Activated CD8-positive, alpha-beta memory T cell treated with anti-CD3 and anti-CD28 coated beads for 4 hours (primary cell): ENCODE data around the gene PODXL2.
A peak's percentile ranks its signal among the peaks of the same experiment; 100 is the strongest.

Experiments
- DNase-seq, 2 donors: peaks; one replicate each; pipeline ENCODE4 v3.0.0-alpha.2; 2020; ENCODE audit warnings: low read depth in 2 of 2

PODXL2 gene

GRCh38 chr3:127628426-127628787 lies 578 bp upstream of the PODXL2 start:
- no peak for DNase-seq

GRCh38 chr3:127629467-127630403 lies 750 bp downstream of the PODXL2 start:
- DNase-seq: peak; percentile 35 to 51

- no peak for DNase-seq
These were observed 2.1 kb downstream of the PODXL2 start for GRCh38 chr3:127630811-127631714.

GRCh38 chr3:127632035-127632820 lies 3.2 kb downstream of the PODXL2 start:
- DNase-seq: no peak

- DNase-seq: no peak
These were observed 5.7 kb downstream of the PODXL2 start for GRCh38 chr3:127634653-127635052.

GRCh38 chr3:127637546-127637945 lies 8.6 kb downstream of the PODXL2 start:
- DNase-seq: no peak

- DNase-seq: no peak
These were observed 9.0 kb downstream of the PODXL2 start for GRCh38 chr3:127637971-127638370.

- no peak for DNase-seq
These were observed 10.4 kb downstream of the PODXL2 start for GRCh38 chr3:127639173-127640041.

- DNase-seq: no peak
These were observed 11.0 kb downstream of the PODXL2 start for GRCh38 chr3:127640042-127640355.

- DNase-seq: no peak
These were observed 15.8 kb downstream of the PODXL2 start for GRCh38 chr3:127644641-127645370.

GRCh38 chr3:127645371-127646015 lies 16.5 kb downstream of the PODXL2 start:
- DNase-seq: no peak

- no peak for DNase-seq
These were observed 17.6 kb downstream of the PODXL2 start for GRCh38 chr3:127646501-127647046.

GRCh38 chr3:127647166-127647844 lies 18.3 kb downstream of the PODXL2 start:
- DNase-seq: no peak

GRCh38 chr3:127647845-127648204 lies 18.8 kb downstream of the PODXL2 start:
- no peak for DNase-seq

- no peak for DNase-seq
These were observed 21.3 kb downstream of the PODXL2 start for GRCh38 chr3:127650236-127650635.

- no peak for DNase-seq
These were observed 22.7 kb downstream of the PODXL2 start for GRCh38 chr3:127651516-127652172.

GRCh38 chr3:127652246-127652995 lies 23.4 kb downstream of the PODXL2 start:
- no peak for DNase-seq

- no peak for DNase-seq
These were observed 25.4 kb downstream of the PODXL2 start for GRCh38 chr3:127654374-127654773.
